ENCODE data around the gene MINDY4. TPM values are rescaled to one million over a fixed set of nuclear protein-coding genes. Genes with fewer than 3 reads are reported as not detected.

The MINDY4 gene
- total RNA-seq, 1 donor from 2014 or later = 3.8 TPM

GRCh38 chr7:30925117-30925516, 153.9 kb downstream of the MINDY4 start:
- H3K27me3 ChIP-seq (ENCODE audit: low read depth) = no peaks in the 10 kb centered on the region
- intact Hi-C loops (cut with micrococcal nuclease) = no loop called here
- H3K36me3 ChIP-seq = peaks cover 49% of the 10 kb centered on the region
- H3K27ac ChIP-seq (replicated peaks) = peak overlapping the region; percentile 37
- H3K4me3 ChIP-seq = no peak overlapping the region
- DNase-seq = no peak
- peaks cover 7% of the 10 kb centered on the region for H3K9me3 ChIP-seq (replicated peaks)
- peaks cover 67% of the 10 kb centered on the region for H3K4me1 ChIP-seq
- no peak for TF ChIP-seq CTCF (IDR thresholded peaks at IDR 0.05; ENCODE audit: borderline replicate concordance)

- intact Hi-C loops (cut with micrococcal nuclease) = no loop called here
- Histone ChIP-seq H3K9me3 (replicated peaks) (peaks cover 7% of the 10 kb centered on the region), H3K4me1 (peaks cover 67% of the 10 kb centered on the region), H3K4me3 (no peak overlapping the region), H3K36me3 (peaks cover 49% of the 10 kb centered on the region), H3K27ac (replicated peaks) (no peak overlapping the region), H3K27me3 (ENCODE audit: low read depth) (no peaks in the 10 kb centered on the region)
- TF ChIP-seq CTCF (IDR thresholded peaks at IDR 0.05; ENCODE audit: borderline replicate concordance) = no peak
- DNase-seq = peak; percentile 7
These were observed 154.7 kb downstream of the MINDY4 start for GRCh38 chr7:30925913-30926312.

GRCh38 chr7:30926313-30926712, 155.1 kb downstream of the MINDY4 start:
- no peak overlapping the region for H3K4me3 ChIP-seq
- no peak for TF ChIP-seq CTCF (IDR thresholded peaks at IDR 0.05; ENCODE audit: borderline replicate concordance)
- peaks cover 49% of the 10 kb centered on the region for H3K36me3 ChIP-seq
- H3K9me3 ChIP-seq (replicated peaks) = peaks cover 7% of the 10 kb centered on the region
- no peaks in the 10 kb centered on the region for H3K27me3 ChIP-seq (ENCODE audit: low read depth)
- peaks cover 67% of the 10 kb centered on the region for H3K4me1 ChIP-seq
- no peak overlapping the region for H3K27ac ChIP-seq (replicated peaks)
- DNase-seq = no peak
- intact Hi-C loops (cut with micrococcal nuclease) = no loop called here

- Histone ChIP-seq H3K4me1 (peaks cover 67% of the 10 kb centered on the region), H3K9me3 (replicated peaks) (peaks cover 7% of the 10 kb centered on the region), H3K27ac (replicated peaks) (no peak overlapping the region), H3K36me3 (peaks cover 46% of the 10 kb centered on the region), H3K4me3 (no peak overlapping the region), H3K27me3 (ENCODE audit: low read depth) (no peaks in the 10 kb centered on the region)
- intact Hi-C loops (cut with micrococcal nuclease) = no loop called here
- TF ChIP-seq CTCF (IDR thresholded peaks at IDR 0.05; ENCODE audit: borderline replicate concordance) = no peak
- no peak for DNase-seq
These were observed 155.8 kb downstream of the MINDY4 start for GRCh38 chr7:30927040-30927439.

GRCh38 chr7:30927559-30927958, 156.3 kb downstream of the MINDY4 start:
- Histone ChIP-seq H3K4me3 (no peak overlapping the region), H3K4me1 (peaks cover 67% of the 10 kb centered on the region), H3K27me3 (ENCODE audit: low read depth) (no peaks in the 10 kb centered on the region), H3K27ac (replicated peaks) (no peak overlapping the region), H3K36me3 (peaks cover 41% of the 10 kb centered on the region), H3K9me3 (replicated peaks) (peaks cover 7% of the 10 kb centered on the region)
- no peak for TF ChIP-seq CTCF (IDR thresholded peaks at IDR 0.05; ENCODE audit: borderline replicate concordance)
- DNase-seq = no peak
- intact Hi-C loops (cut with micrococcal nuclease) = no loop called here
